ENCODE results near the gene NFATC2. TPM values are rescaled to one million over a fixed set of nuclear protein-coding genes. Genes with fewer than 3 reads are reported as not detected.

The NFATC2 gene
- total RNA-seq, 4 donors from 2014 or later = 4.4 to 38.0 (median 13.6) TPM

- Histone ChIP-seq H3K4me3 (no peak overlapping the region), H3K27me3 (no peaks in the 10 kb centered on the region), H3K9me3 (no peaks in the 10 kb centered on the region), H3K4me1 (peaks cover 0 to 2% (median 0%) of the 10 kb centered on the region in 4 donors), H3K27ac (no peak overlapping the region), H3K36me3 (no peaks in the 10 kb centered on the region)
- no peak for DNase-seq
- TF ChIP-seq CTCF (IDR thresholded peaks at IDR 0.05) = no peak
- TF ChIP-seq POLR2A (IDR thresholded peaks at IDR 0.05) = no peak
Observed at GRCh38 chr20:51486197-51487005, 56.1 kb downstream of the NFATC2 start.

- Histone ChIP-seq H3K27ac (no peak overlapping the region), H3K27me3 (no peaks in the 10 kb centered on the region), H3K36me3 (no peaks in the 10 kb centered on the region), H3K4me3 (no peak overlapping the region), H3K9me3 (no peaks in the 10 kb centered on the region), H3K4me1 (peaks cover 0 to 14% (median 0%) of the 10 kb centered on the region in 4 donors)
- DNase-seq = no peak
- TF ChIP-seq POLR2A (IDR thresholded peaks at IDR 0.05) (no peak), CTCF (IDR thresholded peaks at IDR 0.05) (no peak)
Observed at GRCh38 chr20:51484831-51485230, 57.7 kb downstream of the NFATC2 start.

GRCh38 chr20:51484141-51484815, 58.2 kb downstream of the NFATC2 start:
- no peaks in the 10 kb centered on the region for H3K9me3 ChIP-seq
- no peak overlapping the region for H3K27ac ChIP-seq
- TF ChIP-seq CTCF (IDR thresholded peaks at IDR 0.05) (no peak), POLR2A (IDR thresholded peaks at IDR 0.05) (no peak)
- H3K27me3 ChIP-seq = no peaks in the 10 kb centered on the region
- no peak for DNase-seq
- H3K4me1 ChIP-seq = peaks cover 0 to 14% (median 0%) of the 10 kb centered on the region in 4 donors
- H3K36me3 ChIP-seq = no peaks in the 10 kb centered on the region
- no peak overlapping the region for H3K4me3 ChIP-seq

GRCh38 chr20:51482836-51483473, 59.6 kb downstream of the NFATC2 start:
- no peak overlapping the region for H3K27ac ChIP-seq
- peaks cover 0 to 14% (median 0%) of the 10 kb centered on the region in 4 donors for H3K4me1 ChIP-seq
- TF ChIP-seq POLR2A (IDR thresholded peaks at IDR 0.05) (no peak), CTCF (IDR thresholded peaks at IDR 0.05) (no peak)
- H3K9me3 ChIP-seq = no peaks in the 10 kb centered on the region
- no peak overlapping the region for H3K4me3 ChIP-seq
- H3K27me3 ChIP-seq = no peaks in the 10 kb centered on the region
- H3K36me3 ChIP-seq = no peaks in the 10 kb centered on the region
- no peak for DNase-seq

- Histone ChIP-seq H3K27me3 (no peaks in the 10 kb centered on the region), H3K36me3 (no peaks in the 10 kb centered on the region), H3K9me3 (no peaks in the 10 kb centered on the region), H3K4me3 (peak overlapping the region in 1 of 4 donors; percentile 9), H3K27ac (peak overlapping the region in 2 of 4 donors; percentile 8 to 57), H3K4me1 (peaks cover 0 to 14% (median 0%) of the 10 kb centered on the region in 4 donors)
- peak in 1 of 3 donors; percentile 54 for DNase-seq
- TF ChIP-seq POLR2A (IDR thresholded peaks at IDR 0.05) = no peak
- no peak for TF ChIP-seq CTCF (IDR thresholded peaks at IDR 0.05)
Observed at GRCh38 chr20:51481341-51481914, 61.1 kb downstream of the NFATC2 start.

Data from Peyer's patch (tissue), 4 donors.